Measurements from ENCODE around the gene CEND1. TPM values are rescaled to one million over a fixed set of nuclear protein-coding genes. Genes with fewer than 3 reads are reported as not detected.
A peak's percentile ranks its signal among the peaks of the same experiment; 100 is the strongest.

The CEND1 gene
- total RNA-seq, 2 donors from 2014 or later = 1.2 to 3.9 TPM

DNA sequence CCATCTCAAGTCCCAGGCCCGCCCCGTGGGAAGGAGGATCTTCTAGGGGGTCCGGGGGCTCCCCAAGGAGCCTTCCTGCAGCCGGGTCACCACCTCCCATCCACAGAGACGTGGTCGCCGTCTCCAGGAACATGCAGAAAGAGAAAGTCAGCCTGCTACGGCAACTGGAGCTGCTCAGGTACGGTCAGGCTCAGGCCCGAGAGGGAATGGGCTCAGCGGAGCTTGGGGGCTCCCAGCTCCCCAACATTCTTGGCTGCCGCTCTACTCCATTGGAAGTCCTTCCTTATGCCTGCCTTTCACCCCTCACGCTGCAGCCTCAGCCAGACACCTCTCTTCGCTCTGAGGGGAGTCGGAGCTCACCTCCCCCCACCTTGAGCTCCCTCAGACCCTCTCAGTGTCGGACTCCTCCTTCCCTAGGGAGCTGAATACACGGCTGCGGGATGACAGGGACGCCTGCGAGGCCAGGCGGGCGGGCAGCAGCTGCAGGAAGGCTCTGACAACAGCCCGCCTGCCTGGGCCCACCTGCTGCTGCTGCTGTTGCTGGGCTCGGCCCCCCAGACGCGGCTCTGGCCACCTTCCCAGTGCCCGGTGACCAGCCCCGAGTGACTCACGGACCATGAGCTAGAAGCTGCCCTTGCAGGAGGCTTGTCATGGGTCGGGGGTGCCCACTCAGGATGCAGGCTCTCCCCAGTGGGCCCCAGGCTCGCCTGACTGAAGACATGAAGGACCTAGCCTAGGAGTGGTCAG, 41.4 kb upstream of the CEND1 start:
- no peak overlapping the region for H3K27ac Mint-ChIP-seq
- no peak for ATAC-seq (replicated peaks)
- H3K4me1 Mint-ChIP-seq = peaks cover 10% of the 10 kb centered on the region
- no peaks in the 10 kb centered on the region for H3K9me3 Mint-ChIP-seq
- H3K36me3 Mint-ChIP-seq (ENCODE audit: low read depth) = no peaks in the 10 kb centered on the region
- H3K4me3 Mint-ChIP-seq = peak overlapping the region; percentile 43
- peaks cover 7% of the 10 kb centered on the region for H3K27me3 Mint-ChIP-seq

DNA sequence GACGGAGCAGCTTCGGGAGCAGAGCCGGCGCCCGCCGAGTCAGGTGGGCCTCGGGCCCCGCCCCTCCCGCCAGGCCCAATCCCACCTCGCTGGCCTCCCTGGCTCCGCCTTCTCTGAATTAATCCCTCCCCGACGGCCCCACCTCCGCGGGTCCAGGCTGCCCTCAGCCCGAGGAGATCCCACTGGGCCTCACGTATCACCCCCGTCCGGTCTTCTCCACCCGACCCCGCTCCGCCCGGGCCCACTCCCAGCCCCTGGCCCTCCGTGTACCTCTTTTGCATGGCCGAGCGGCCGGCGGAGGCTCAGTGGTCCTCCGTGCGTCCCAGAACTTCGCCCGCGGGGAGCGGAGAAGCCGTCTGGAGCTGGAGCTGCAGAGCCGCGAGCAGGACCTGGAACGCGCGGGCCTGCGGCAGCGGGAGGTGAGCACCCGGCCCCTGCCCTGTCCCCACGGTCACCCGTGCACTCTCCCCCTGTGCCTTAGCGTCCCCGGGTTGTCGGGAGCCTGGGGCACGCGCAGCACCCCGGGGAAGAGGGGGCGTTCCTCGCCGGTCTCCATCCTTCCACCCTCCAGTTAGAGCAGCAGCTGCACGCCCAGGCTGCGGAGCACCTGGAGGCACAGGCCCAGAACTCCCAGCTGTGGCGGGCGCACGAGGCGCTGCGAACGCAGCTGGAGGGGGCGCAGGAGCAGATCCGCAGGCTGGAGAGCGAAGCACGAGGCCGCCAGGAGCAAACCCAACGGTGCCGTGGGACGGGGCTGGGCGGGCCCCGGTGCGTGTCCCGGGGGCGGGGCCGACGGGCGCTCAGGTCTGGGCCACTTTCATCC, 40.6 kb upstream of the CEND1 start:
- Mint-ChIP-seq H3K9me3 (no peaks in the 10 kb centered on the region), H3K27me3 (peaks cover 7% of the 10 kb centered on the region), H3K4me3 (peak overlapping the region; percentile 43), H3K27ac (no peak overlapping the region), H3K36me3 (ENCODE audit: low read depth) (peaks cover under 1% of the 10 kb centered on the region), H3K4me1 (peaks cover 10% of the 10 kb centered on the region)
- ATAC-seq (replicated peaks) = peak; percentile 40

DNA sequence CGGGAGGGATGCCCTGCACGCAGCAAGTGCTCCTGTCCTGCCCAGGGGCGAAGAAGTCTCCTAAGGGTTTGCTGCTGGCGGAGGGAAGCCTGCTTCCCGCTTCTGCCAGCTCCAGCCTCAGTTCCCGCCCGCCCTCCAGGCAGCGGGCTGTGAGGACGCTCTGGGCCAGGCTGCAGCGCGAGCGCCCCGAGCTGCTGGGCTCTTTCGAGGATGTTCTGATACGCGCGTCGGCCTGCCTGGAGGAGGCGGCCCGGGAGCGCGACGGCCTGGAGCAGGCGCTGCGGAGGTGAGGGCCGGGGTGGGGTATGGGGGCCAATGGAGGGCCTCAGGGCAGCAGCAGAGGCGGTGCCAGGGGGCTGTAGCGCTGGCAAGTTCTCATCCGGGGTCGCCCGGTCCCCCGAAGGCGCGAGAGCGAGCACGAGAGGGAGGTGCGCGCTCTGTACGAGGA, 40.0 kb upstream of the CEND1 start:
- peaks cover 7% of the 10 kb centered on the region for H3K27me3 Mint-ChIP-seq
- no peak overlapping the region for H3K27ac Mint-ChIP-seq
- H3K4me1 Mint-ChIP-seq = peaks cover 10% of the 10 kb centered on the region
- H3K4me3 Mint-ChIP-seq = peak overlapping the region; percentile 43
- peaks cover 7% of the 10 kb centered on the region for H3K36me3 Mint-ChIP-seq (ENCODE audit: low read depth)
- no peak for ATAC-seq (replicated peaks)
- H3K9me3 Mint-ChIP-seq = no peaks in the 10 kb centered on the region

DNA sequence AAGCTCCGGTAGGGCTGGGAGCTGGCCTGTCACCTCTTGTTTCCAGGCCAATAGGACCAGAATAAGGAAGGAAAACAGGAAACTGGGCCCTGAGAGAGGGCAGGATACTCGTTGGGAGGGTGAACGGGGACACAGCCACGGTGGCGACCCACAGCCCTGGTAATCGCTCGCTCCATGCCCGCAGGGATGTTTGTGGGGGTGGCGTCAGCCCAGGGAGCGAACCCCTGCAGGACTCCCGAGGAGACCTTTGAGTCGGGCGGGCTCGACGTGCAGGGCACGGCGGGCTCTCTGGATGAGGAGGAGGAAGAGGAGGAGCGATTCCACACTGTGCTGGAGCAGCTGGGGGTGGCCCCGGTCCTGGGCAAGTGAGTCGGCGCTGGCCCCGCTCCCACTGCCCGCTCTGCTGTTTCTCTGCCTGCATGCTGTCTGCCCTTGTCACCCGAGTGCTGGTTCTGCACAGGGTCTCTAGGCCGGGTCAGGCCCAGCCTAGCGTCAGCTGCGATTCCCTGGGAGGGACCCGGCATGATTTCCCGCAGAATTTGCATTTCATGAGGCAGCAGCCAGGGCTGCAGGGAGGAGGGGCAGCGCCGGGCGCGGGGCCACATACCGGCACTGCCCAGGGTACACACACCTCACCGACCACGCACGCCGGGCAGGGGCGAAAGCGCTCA, 39.4 kb upstream of the CEND1 start:
- peaks cover 10% of the 10 kb centered on the region for H3K4me1 Mint-ChIP-seq
- H3K27ac Mint-ChIP-seq = no peak overlapping the region
- peak overlapping the region; percentile 43 for H3K4me3 Mint-ChIP-seq
- ATAC-seq (replicated peaks) = no peak
- H3K36me3 Mint-ChIP-seq (ENCODE audit: low read depth) = peaks cover 11% of the 10 kb centered on the region
- peaks cover 7% of the 10 kb centered on the region for H3K27me3 Mint-ChIP-seq
- H3K9me3 Mint-ChIP-seq = no peaks in the 10 kb centered on the region

DNA sequence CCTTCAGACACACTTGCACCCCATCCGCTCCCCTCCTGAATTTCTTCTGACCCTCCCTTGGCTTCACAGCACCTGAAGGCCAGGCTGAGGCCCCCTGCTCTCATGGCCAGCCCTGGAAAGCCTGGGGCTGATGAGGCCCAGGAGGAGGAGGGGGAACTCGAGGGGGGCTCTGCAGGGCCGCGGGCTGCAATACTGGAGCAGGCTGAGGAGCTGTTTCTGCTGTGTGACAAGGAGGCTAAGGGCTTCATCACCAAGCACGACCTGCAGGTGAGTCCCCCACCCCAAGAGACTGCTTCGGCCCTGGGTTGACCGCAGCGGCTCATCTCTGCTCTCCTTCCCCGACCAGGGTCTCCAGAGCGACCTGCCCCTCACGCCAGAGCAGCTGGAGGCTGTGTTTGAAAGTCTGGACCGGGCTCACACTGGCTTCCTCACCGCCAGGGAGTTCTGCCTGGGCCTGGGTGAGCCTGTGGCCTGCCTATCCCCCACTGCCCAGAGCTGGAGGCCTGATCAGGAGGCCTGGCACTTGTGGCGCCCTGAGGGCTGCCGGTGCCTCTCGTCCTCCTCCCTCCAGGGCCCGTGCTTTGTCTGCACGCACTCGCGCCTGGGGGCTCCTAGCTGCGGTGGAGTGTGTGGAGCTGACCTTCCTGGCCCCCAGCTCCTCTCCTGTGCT, 38.8 kb upstream of the CEND1 start:
- Mint-ChIP-seq H3K36me3 (ENCODE audit: low read depth) (peaks cover 11% of the 10 kb centered on the region), H3K27me3 (peaks cover 7% of the 10 kb centered on the region), H3K4me1 (peaks cover 6% of the 10 kb centered on the region), H3K27ac (no peak overlapping the region), H3K9me3 (no peaks in the 10 kb centered on the region), H3K4me3 (peak overlapping the region; percentile 65)
- no peak for ATAC-seq (replicated peaks)

DNA sequence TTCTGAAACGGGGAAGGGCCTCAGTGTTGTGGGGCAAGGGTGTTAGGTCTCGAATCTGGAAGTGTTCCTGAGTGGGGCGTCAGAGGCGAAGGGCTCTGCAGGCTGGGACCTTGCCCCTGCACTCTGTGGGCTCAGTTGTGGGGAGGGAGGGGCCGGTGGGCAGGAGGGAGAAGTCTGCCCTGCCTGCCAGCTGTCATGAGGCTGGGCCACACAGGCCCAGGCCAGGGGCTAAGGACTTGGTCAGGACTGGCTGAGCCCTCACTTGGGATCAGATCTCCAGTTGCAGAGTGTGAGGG, 38.0 kb upstream of the CEND1 start, which contains the start of gene CRACR2B:
Gene CRACR2B, plus strand, starts transcription at position 23 of the 296 bp plus-strand sequence. CDS start 689 bp downstream, outside the sequence.
- H3K4me1 Mint-ChIP-seq = peaks cover 6% of the 10 kb centered on the region
- no peak within 1 kb of the TSS for H3K27ac Mint-ChIP-seq
- H3K36me3 Mint-ChIP-seq (ENCODE audit: low read depth) = peaks cover 16% of the 10 kb centered on the region
- H3K9me3 Mint-ChIP-seq = no peaks in the 10 kb centered on the region
- H3K27me3 Mint-ChIP-seq = peaks cover 7% of the 10 kb centered on the region
- peak within 1 kb of the TSS; percentile 65 for H3K4me3 Mint-ChIP-seq
- no peak for ATAC-seq (replicated peaks)

DNA sequence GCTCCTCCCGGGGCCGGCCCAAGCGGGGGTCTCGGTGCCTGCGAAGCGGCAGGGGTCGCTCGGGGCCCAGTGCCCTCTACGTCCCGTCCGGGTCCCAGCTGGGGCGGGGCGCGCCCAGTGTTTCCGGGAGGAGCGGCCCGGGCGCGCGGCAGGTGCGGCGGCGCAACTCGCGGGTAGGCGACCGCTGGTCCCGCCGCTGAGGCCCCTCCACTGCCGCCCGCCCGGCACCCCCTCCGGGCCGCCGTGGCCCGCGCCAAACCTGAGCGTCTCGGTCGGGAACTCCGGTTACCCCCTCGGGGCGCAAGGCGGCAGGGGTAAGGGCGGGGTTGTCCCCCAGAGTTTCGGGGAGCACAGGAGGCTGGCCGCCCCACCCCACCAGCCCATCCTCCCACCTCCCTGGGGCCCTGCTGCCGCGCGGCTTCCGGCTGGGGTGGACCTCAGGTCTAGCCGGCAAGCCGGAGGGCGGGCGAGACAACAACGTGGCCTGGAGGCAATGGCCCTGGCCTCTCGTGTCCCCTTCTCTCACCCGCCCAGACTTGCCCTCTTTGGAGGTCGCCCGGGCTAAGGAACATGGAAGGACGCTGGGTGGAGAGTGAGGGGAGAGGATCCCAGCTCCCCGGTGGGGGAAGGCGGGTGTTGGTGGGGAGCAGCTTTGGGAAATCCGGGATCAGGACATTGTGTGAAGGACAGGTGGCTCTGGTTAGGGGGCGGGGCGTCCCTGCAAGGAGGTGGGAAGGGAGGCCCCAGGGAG, 37.4 kb upstream of the CEND1 start:
- Mint-ChIP-seq H3K9me3 (no peaks in the 10 kb centered on the region), H3K36me3 (ENCODE audit: low read depth) (peaks cover 16% of the 10 kb centered on the region), H3K4me1 (peaks cover 6% of the 10 kb centered on the region), H3K27me3 (peaks cover 7% of the 10 kb centered on the region), H3K4me3 (peak overlapping the region; percentile 65), H3K27ac (no peak overlapping the region)
- ATAC-seq (replicated peaks) = peak; percentile 46

DNA sequence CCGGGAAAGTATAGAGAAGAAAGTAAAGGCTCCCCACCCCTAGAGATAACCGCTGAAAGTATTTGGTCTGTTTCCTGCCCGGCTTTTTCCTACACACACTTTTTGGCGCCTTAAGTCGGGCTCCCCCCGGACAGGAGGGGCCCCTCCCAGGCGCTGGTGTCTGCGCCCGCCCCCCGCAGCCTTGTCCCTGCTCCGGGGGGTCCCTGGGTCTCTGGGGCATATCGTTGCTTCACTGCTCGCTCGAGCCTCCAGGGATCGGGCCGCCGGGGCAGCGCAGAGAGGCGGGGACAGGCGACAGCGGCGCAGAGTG, 36.9 kb upstream of the CEND1 start:
- Mint-ChIP-seq H3K27ac (no peak overlapping the region), H3K9me3 (no peaks in the 10 kb centered on the region), H3K36me3 (ENCODE audit: low read depth) (peaks cover 16% of the 10 kb centered on the region), H3K27me3 (peaks cover 7% of the 10 kb centered on the region), H3K4me3 (peak overlapping the region; percentile 64), H3K4me1 (peaks cover 6% of the 10 kb centered on the region)
- no peak for ATAC-seq (replicated peaks)

DNA sequence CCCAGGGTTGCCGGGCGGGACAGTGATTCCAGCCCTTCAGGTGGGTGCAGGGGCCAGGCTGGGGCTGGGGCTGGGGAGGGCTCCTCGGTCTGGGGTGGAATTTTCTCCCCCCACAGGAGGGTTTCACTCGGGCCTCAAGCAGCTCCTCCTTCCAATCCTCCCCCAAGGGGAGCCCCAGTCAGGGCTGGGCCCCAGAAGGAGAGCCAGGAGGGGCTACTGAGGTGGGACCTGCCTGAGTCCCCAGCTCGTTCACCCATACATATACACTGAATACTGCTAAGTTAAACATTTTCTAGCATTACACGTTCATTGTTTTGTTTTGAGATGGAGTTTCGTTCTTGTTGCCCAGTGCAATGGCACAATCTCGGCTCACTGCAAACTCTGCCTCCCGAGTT, 36.3 kb upstream of the CEND1 start:
- Mint-ChIP-seq H3K36me3 (ENCODE audit: low read depth) (peaks cover 16% of the 10 kb centered on the region), H3K4me1 (peaks cover 6% of the 10 kb centered on the region), H3K4me3 (peak overlapping the region; percentile 64), H3K27me3 (peaks cover 4% of the 10 kb centered on the region), H3K9me3 (no peaks in the 10 kb centered on the region), H3K27ac (no peak overlapping the region)
- ATAC-seq (replicated peaks) = no peak

DNA sequence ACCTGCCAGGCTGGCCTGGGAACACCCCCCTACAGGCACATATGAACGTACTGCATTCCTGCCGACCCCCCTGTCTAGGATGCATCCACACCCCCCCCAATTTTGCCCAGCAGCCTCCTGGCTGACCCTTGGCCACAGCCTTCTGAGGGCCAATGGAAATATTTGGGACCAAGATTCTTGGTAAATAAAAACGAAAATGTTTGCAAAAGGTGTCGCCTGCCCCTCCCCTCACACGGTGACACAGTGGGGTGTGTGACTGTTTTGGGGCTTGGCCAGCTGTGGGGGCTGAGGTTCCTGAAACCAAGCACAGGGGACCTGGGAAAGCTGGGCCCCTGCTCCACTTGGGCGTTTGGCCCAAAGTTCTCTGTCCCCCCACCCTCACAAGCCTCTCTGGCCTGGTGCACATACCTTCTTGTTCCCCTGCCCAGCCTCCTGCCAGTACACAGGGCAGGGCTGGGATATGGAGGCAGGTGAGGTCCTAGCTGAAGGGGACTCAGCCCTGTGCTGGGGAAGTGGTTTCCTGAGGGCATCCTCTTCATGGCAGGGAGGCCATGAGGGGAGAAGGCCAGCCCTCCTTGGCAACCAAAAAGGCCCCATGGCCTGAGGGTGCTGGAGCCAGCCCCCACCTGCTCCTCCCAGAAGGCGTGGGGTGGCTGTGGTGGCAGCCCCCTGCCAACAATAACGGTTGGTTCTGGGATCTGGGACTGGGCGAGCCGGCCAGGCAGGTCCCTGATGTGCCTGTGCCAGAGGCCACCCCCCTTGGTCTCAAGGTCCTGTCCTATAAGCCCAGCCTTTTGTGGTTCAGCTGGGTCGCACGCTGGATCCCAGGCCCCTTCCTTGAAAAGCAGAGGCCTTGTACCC, 35.7 kb upstream of the CEND1 start:
- peaks cover 4% of the 10 kb centered on the region for H3K27me3 Mint-ChIP-seq
- H3K4me3 Mint-ChIP-seq = no peak overlapping the region
- no peak for ATAC-seq (replicated peaks)
- no peak overlapping the region for H3K27ac Mint-ChIP-seq
- peaks cover 16% of the 10 kb centered on the region for H3K36me3 Mint-ChIP-seq (ENCODE audit: low read depth)
- H3K4me1 Mint-ChIP-seq = peaks cover 6% of the 10 kb centered on the region
- H3K9me3 Mint-ChIP-seq = no peaks in the 10 kb centered on the region

DNA sequence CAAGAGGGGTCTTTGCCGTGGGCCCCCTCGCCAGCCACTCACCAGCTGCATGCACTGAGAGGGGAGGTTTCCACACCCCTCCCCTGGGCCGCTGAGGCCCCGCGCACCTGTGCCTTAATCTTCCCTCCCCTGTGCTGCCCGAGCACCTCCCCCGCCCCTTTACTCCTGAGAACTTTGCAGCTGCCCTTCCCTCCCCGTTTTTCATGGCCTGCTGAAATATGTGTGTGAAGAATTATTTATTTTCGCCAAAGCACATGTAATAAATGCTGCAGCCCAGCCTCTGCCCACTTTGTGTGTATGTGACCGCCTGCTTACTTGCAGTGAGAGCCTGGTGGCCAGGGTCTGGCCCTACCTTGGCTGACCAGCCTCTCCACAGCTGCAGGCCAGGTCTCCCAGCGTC, 35.1 kb upstream of the CEND1 start:
- no peak overlapping the region for H3K4me3 Mint-ChIP-seq
- peaks cover 16% of the 10 kb centered on the region for H3K36me3 Mint-ChIP-seq (ENCODE audit: low read depth)
- no peak for ATAC-seq (replicated peaks)
- H3K9me3 Mint-ChIP-seq = no peaks in the 10 kb centered on the region
- peaks cover 4% of the 10 kb centered on the region for H3K27me3 Mint-ChIP-seq
- no peak overlapping the region for H3K27ac Mint-ChIP-seq
- peaks cover 6% of the 10 kb centered on the region for H3K4me1 Mint-ChIP-seq

DNA sequence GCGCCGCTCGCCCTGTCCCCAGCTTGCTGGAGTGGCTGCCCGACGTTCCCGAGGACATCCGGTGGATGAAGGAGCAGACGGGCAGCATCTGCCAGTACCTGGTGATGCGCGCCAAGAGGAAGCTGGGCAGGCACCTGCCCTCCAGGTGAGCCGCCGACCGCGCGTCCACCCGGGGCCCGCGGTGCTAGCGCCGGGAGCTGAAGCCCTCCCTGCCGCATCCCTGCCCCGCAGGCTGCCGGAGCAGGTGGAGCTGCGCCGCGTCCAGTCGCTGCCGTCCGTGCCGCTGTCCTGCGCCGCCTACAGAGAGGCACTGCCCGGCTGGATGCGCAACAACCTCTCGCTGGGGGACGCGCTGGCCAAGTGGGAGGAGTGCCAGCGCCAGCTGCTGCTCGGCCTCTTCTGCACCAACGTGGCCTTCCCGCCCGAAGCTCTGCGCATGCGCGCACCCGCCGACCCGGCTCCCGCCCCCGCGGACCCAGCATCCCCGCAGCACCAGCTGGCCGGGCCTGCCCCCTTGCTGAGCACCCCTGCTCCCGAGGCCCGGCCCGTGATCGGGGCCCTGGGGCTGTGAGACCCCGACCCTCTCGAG, 34.5 kb upstream of the CEND1 start:
- H3K4me1 Mint-ChIP-seq = peaks cover 6% of the 10 kb centered on the region
- H3K9me3 Mint-ChIP-seq = no peaks in the 10 kb centered on the region
- peaks cover 4% of the 10 kb centered on the region for H3K27me3 Mint-ChIP-seq
- H3K27ac Mint-ChIP-seq = no peak overlapping the region
- no peak for ATAC-seq (replicated peaks)
- H3K36me3 Mint-ChIP-seq (ENCODE audit: low read depth) = peaks cover 16% of the 10 kb centered on the region
- no peak overlapping the region for H3K4me3 Mint-ChIP-seq

All from activated T-helper 17 cell treated with anti-CD3 and anti-CD28 coated beads, Interleukin-2, amount 50 U/mL, for 72 hours (primary cell).